Activated T-cell treated with anti-CD3 and anti-CD28 coated beads for 24 hours (primary cell): ENCODE results near the gene SCN2B.

ENCODE experiments used
- DNase-seq: peaks from one replicate; pipeline ENCODE4 v3.0.0-alpha.2; 2020; ENCODE audit warnings: low read depth

SCN2B gene

DNA sequence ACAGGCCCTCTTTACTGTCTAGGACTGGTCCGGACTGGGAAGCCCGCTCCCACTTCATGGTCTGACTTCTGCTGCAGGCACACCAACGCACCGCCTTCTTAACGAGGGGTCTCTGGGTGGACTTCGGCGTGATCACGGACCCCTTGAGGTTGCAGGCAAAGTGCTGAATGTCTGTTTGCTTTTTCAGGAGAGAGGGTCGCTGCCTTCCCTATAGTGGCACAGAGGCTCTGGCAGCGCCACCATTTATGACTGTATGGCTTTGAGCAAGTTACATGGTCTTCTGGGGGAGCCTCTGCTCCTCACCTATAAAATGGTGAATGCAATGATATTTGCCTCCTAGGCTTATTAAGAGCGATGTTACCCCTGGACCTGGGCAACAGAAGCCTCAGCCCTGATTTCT is 22.5 kb downstream of the SCN2B start:
- no peak for DNase-seq

DNA sequence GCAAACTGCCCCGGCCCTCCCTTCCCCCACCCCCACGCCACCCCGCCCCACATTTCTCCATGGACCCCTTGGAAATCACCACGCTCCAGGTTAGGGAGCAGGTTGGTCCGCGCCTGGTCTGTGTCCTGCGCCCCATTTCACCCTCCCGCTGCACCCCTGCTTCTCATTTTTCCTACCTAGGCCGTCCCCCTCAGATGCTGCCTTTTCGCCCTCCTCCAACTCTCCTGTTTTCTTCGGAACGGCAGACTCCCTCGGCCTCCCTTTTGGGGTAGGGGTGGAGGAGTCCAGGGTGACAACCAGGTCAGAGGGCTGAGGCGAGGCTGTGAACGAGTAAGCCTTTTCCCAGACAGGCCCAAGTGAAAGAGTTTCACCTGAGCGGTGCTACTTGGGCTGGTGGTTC is 22.9 kb downstream of the SCN2B start:
- no peak for DNase-seq

DNA sequence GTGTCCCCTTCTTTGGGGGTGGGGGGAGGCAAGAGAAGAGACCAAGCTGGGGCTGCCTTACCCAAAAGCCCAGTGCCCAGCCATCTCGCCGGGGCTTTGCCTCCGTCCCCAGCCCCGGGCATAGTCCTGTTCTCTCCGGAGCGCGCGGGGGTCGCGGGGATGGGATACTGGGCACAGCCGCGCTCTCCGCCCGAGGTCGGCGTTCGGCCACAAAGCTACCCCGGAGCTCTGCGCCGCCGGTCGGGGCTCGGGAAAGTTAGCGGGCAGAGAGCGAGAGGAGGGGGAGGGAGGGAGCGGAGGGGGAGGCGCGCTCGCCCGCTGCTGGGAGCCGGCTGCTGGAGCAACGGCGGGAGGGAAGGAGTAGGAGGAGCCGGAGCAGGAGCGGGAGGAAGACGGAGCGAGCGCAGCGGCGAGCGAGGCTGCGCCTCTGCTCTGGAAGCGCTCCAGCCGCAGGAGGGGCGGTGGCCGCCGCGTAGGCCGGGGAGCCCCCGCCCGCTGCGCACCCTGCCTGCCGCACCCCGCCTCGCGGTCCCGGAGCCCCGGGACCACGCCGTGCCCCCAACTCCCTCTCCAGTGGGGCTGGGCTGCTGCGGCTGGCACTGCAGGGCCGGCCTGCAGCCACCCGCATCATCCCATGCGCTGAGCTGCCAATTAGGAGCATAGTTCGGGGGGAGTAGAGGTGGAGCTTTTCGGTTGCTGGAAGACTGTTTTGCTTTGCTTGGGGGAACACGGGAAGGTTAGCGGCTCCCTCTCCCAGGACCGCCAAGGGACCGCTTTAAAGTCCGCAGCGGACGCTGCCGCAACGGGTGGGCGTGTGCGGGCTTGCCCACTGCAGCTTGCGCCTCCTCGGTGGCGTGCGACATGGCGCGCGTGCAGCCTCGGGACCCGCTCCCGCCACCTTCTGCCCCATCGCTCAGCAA is 23.6 kb downstream of the SCN2B start, which contains the start of gene SCN4B:
Gene SCN4B (minus strand): TSS at position 272 of the 920 bp plus-strand sequence. CDS start 150 bp downstream, at position 122.
- DNase-seq, result no peak

DNA sequence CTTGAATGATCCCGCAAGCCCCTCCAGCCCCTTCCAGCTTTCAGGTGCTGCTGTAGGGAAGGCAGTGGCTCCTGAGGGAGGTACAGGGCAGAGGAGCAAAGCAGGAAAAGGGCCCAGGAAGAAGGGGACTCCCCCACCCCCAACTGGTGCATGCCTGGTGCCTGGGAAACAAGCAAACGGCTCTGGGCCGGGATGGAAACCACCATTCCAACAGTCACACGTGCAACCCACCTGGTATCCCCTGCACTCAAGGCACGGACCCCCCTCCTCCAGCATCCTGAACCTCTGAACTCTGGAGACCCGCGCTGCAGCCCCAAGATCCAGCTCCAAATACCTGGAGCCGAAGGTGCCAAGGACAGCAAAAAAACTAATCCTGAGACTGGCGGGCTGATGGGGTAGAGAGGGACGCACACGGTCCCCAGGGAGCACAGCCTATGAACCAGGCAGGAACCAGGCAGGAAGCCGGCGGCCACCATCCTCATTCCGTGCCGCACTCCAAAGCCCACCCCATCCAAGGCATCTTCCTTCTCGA is 24.4 kb downstream of the SCN2B start:
- DNase-seq, result no peak

DNA sequence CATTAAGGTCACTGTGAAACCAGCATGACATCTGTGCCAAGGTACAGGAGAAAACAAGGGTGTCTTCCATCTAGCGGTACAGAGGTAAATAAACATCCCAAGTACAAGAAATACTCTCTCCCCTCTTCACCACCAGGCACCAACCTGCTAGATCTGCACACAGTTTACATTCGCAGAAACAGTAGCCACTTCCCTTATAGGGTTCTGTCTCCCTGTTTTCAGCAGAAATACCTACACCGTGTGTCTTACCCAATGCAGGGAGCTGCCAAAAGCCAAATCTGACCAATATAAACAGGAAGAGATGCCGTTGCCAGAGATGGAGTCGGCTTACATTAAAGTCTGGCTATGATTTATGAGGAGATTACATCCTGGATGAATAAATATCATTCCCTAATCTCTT is 25.0 kb downstream of the SCN2B start:
- no peak for DNase-seq

DNA sequence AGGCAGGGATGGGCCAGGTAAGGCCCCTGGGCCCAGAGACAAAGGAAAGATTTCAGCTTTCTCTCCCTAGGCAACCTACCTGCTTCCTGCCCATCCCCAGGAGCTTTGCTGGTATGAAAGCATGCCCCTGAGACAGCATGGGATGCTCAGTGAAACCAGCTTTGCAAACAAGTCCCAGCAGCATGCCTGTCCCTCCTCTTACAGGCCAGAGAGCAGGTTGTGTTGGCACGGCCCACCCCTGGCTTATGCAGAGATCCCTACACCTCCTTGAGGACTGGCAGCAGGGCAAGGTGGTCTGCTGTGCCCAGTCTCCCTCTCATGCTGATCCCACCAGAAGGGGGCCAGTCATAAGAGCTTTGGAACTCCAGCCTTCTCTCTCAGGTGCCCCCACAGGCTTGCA is 26.9 kb downstream of the SCN2B start:
- DNase-seq, result no peak

DNA sequence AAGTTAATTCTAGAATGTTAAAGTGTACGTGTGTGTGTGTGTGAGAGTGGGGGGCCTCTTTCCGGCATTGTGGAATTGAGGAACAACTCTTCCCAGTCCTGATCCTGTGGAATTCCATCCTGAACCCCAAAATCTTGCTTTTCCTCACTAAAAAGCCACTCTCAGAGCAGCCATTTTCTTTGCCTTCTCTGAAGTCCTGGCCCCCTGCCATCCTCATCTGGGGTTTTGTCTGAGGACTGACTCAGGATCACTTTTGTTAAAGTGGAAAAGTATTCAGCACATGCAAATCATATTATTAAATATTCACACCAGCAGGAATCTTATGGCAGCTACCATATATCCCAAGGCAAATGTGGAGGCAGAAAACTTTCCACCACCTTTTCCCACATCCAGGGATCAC is 27.6 kb downstream of the SCN2B start:
- DNase-seq, result no peak

DNA sequence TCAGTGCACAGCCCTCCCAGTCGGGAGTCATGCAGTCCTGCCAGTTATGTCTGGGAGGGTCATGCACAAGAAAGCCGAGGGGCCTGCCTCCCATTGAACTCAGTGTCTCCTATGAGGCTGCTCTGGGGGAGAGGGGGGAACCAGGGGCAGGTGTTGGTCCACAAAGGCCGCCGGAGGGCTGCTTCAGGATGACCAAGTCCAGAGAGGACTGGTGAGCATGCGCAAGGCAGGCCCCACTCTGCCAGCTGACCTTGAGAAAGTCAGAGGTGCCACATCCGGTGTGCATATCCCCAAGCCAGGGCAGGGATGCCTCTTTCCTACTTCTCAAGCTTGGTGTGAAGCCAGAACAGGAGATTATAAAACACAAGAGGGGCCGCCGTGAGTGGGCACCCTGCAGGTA is 28.2 kb downstream of the SCN2B start:
- no peak for DNase-seq

DNA sequence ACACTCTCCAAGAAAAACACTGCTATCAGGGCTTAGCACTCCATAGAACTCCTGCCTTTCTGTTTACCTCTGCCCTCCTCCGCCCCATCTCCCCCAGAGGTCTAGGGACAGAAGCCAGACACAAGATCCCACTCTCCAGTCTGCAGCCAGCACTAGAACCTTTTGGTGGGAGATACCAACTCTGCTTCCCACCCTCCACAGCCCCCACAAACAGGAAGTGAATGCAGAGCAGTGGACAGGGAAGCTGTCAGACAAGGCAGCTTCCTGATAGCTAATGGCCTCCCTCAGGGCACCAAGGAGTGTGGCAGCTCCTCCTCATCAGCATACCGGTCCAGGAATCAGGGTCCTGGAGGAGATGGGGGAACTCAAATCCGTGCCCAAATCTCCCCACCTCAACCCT is 28.9 kb downstream of the SCN2B start:
- DNase-seq, result no peak

DNA sequence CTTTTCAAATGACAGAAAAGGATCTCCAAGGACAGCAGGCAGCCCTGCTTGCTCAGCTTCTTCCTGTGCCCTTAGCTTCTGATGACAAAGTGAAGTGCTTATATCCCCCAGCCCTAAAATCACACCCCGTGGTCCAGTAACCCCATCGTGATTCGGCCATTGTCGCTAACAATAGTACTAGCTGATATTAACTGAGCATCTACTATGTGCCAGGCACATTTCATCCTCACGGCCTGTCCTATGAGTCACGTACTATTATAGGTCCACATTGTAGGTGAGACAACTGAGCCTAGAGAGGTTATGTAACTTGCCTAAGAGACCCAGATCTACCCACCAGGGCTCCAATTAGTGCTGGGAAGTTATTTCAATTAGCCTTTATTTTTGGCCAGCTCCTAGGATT is 29.9 kb downstream of the SCN2B start:
- no peak for DNase-seq

DNA sequence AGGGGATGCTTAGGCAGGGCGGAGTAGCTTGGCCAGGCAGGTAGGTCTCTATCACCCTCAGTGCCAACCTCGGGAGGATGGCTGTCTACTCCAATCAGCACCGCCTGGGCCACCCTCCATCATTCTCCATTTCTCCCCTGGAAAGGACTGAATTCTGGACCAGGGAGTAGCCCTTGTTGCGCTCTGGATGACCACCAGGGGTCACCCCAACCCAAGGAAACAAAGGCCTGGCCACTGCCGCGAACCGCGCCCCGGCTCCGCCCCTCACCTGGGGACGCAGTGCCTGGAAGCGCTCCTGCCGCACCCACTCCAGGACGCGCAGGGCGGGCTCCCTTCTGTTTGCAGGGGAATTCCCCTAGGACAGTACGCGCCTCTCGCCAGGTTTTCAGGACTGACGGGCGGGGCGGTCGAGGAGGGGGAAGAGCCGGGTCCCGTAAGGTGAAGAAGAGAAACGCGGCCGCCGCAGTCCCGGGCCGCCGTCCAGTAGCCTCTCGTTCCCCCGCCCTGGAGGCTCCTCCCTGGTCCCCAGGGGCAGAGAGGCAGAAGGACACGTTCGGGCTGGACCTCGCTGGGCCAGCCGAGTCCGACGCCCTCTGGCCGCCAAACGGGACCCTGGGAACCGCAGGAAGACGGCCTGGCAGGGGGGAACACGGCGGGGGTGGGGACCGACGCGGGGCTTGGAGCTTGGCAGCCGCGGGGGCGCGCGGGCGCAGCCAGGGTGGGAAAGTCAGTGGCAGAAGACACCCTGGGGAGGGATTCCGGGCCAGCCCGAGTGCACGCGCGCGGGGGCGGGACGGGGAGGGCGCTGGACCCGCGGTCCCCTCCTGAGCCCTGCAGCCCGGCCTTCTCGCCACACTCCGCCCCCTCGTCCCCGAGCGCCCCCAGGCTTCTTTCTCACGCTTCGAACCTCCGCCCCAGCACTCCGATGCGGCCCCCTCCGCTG is 30.9 kb downstream of the SCN2B start:
- DNase-seq, result peak; percentile 85

DNA sequence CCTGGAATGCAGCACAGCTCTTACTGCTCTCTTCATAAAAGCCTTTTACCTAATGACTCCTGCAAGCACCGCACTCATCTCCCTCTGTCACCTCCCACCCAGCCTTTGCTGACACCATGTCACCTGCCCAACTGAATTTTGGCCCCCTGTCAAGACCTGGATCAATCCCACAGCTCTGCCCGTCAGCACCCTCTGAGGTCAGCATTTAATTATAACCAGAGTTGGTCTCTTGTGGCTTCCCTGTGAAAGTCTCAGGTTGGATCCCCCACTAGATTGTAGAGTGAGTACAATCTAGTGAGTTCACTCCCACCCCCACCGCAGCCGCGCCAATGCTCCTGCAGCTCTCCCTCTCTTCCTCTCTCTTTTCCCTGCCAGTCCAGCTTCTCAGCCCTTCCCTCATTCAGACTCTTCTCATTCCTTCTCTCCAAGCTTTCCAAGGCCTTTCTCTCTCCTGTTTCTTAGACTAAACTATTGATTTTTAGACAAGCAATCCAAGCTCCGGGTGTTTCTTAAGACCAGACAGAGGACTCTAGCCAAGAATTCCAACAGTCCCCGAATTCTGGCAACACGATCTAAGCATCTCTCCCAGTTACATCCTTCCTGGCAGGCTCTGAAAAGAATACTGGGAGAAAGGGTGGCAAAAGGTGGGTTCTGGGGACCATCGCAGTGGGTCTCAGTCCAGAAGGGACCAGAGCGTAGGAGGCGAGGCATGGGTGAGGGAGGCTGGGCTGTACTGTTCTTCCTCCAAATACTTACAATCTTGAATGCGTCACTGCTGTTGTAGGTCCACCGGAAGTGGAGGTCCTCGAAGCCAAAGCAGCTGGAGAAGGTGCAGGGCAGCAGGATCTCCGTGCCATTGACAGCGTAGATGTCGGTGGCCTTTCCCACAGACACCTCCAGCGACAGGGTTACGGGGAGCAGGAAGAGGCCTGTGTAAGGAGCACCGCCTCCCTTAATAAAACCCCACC is 31.9 kb downstream of the SCN2B start:
- no peak for DNase-seq

DNA sequence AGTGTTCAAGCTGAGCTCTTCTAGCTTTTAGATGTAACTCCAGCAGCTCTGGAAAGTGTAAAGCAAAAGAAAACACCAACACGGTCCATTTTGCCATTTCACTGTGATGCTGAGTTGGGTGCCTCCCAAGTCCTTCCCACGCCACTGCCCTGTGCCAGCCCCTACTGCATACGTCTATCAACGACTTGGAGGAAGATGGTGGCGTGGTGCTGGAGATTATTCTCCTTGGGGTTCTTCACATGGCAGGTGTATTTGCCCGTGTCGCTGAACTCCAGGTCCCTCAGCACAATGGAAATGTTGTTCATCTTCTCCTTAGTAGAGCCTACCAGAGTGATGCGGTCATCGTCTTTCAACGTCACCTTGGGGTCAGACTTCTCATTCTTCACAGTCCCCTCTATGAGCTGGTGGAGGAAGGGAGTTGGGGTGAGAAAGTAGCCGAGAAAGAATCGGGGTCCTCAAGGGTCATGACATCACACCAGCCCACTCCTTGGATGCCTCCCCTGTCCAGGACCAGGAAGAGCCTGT is 32.7 kb downstream of the SCN2B start:
- no peak for DNase-seq

DNA sequence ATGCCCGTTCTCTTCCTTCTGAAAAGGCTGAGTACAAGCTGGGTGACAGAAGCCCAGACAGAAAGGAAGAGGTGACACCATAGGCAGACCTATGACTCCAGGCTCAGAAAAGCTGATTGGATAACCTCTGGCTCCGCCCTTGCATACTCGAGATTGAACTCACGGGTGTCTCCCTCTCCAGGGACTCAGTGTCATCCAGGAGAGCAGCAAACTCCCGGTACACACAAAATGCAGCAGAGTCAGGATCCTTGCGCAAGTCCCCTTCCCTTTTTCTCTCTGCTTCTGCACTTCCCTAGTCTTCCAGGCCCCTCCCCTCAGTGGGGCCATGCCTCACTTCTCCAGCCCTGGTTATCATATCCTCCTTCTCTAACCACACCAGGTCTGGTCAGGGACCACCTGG is 33.6 kb downstream of the SCN2B start:
- DNase-seq, result no peak

DNA sequence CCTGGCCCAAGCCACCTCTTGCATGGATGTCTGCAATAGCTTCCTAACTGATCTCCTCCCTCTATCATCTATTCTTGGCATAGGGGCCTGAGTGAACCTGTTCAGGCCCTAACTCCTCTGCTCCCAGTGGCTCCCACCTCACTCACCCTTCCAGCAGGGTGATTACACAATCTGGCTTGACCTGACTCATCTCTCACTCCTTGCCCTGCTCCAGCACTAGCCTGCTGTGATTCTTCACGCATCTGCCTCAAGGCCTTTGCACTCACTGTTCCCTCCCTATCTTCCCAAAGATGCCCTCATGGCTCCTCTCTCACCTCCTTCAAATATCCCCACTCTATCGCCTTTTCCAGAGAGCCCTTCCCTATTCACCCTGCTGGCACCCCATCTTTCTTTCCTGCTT is 34.4 kb downstream of the SCN2B start:
- DNase-seq, result no peak

DNA sequence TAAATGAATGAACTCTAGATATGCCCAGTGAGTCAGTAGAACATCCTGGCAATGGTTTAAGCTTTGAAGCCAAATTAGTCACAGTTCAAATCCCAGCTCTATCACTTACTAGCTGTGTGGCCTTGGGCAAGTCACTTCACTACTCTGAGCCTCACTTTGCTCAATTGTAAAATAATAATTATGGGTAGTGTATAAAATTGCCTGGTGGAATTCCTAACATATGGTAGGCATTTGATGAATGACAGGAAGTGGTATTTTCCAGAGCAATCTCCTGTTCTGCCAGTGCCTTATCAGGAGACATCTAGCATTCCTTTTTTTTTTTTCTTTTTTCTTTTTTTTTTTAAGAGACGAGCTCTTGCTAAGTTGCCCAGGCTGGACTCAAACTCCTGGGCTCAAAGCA is 36.9 kb downstream of the SCN2B start:
- no peak for DNase-seq

DNA sequence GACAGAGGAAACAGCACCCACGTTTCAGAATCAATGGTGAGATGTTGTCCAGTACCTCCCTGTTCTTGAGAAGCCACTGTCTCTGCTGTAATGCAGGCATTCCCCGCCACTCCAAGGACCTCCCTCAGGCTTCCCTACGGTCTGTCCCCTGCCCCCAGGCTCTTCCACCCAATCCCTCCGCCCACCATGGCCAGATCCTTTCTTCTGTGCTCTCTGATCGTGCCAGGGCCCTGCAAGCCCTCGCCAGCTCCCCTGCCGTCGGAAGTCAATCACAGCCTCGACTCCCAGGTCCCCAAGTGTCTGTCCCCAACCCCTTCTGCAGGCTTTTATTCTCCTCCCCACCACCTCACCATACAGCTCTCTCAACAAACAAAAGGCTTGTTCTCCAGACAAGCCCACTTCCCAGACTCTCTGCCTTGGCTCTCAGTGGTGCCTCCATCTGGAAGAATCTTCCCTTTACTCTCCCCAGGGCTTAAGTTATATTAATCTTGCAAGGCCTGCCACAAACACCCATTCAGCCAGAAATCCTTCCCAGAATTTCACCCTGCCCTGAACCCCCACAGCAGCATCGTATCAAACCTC is 37.5 kb downstream of the SCN2B start:
- no peak for DNase-seq

DNA sequence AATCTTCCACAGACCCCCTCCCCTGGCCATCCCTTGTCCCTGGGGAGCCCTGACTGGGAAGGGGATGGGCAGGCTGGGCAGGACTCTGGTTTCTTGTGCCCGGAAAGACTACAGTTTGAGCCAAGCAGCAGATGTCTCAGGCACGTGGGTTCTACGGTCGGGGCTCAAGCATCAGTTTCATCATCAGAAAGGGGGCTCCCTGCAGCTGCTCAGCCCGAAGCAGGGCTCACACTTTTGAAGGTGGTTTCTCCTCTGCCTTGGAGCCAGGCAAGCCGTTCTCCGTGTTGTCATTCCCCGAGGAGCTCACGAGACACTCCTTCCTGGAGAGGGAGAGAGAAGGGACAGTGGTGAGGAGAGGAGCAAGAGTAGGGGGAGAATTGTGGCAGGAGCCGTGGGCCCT is 39.6 kb downstream of the SCN2B start:
- no peak for DNase-seq

DNA sequence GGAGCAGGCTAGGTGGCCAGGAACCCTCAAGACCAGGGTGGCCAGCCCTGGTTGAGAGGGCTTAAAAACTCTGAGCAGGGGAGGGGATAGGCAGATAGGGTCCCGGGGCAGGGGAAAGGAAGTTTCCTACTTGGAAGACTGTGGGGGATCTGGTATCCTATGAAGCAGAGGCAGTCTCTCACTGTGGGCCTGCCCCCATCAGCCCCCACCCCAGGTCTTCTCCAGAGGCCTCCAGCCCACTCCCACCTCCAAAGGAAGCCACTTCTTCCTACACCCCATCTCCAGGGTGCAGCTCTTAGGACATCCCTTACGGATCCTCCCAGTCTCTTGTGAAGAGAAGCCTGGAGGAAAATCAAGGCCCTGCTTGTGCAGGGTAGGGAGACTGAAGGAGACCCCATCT is 40.1 kb downstream of the SCN2B start:
- no peak for DNase-seq

DNA sequence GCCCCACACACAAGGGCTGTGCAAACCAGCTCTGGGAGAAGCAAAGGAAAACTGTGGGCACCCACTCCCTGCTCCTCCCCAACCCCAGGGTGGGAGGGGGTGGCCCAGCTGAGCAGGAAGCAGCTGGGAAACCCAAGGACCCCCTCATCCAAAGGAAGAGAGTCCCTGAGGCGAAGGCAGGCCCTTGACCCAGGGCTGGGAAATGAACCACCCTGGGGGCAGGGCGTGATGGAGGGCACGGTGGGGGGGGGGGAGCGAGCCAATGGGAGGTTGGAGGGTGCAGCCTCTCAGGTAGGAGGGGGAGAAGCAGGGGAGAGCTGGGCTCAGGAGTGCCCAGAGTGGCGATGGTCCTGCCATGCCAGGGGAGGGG is 40.7 kb downstream of the SCN2B start:
- no peak for DNase-seq
